HG02885 (cell line): ENCODE data around the gene CA11.

Source experiments
- ATAC-seq: cut with Tn5 transposase; IDR thresholded peaks from one replicate; pipeline ENCODE4 v1.9.1; 2021; ENCODE audit warnings: mild to moderate bottlenecking; ENCODE audit not compliant: unreplicated experiment, poor library complexity

Gene CA11

DNA sequence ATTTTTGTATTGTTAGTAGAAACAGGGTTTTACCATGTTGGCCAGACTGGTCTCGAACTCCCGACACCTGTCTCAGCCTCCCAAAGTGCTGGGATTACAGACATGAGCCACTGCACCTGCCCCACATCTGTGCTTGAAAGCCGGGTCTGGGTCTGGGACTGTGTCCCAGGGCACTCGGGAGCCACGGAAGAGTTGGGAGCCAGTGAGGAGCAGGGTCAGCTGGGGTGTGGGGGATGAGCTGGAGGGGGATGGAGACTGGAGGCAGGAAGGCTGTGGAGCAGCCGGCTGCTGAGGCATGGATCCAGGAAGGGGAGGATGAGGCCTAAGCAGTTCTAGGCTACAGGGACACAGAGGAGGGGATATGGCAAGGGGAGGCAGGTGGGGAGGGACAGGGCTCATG is 50.2 kb downstream of the CA11 start:
- no peak for ATAC-seq

DNA sequence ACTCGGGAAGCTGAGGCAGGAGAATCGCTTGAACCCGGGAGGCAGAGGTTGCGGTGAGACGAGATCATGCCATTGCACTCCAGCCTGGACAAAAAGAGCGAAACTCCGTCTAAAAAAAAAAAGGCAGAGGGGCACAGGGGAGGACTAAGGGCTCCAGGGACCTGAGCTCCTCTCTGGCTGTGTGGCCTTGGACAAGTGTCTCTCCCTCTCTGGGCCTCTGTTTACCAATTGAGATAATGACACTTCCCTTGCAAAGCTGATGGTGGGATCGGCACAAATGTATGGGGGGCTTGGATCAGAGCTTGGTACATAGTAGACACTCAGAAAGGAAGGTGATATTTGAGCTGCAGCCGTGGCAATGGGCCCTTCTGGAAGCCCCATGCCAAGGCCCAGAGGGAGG is 50.8 kb downstream of the CA11 start:
- no peak for ATAC-seq

- no peak for ATAC-seq
Measured at GRCh38 chr19:48591021-48591420, 55.0 kb downstream of the CA11 start.

- no peak for ATAC-seq
Measured at GRCh38 chr19:48588670-48589401, 57.2 kb downstream of the CA11 start.
